NAMALWA (cell line): ENCODE measurements around the gene ANKRD18B.
"Not testable (repeated sequence)": the region's sequence is repeated elsewhere in the genome, so short reads cannot be mapped to it uniquely, and the experiment has no call there.

ENCODE experiments used
- DNase-seq: peaks from one replicate; pipeline ENCODE4 v3.0.0-alpha.2; 2015; ENCODE audit warnings: low spot score

The ANKRD18B gene

GRCh38 chr9:33611358-33611757 is 87.3 kb downstream of the ANKRD18B start:
- DNase-seq, result no peak

GRCh38 chr9:33612410-33612809 is 88.4 kb downstream of the ANKRD18B start:
- DNase-seq, result not testable (repeated sequence)

- DNase-seq, result no peak
These were observed 90.1 kb downstream of the ANKRD18B start for GRCh38 chr9:33614001-33614687.

GRCh38 chr9:33618370-33618769 is 94.3 kb downstream of the ANKRD18B start:
- DNase-seq, result not testable (repeated sequence)

- peak; percentile 10 for DNase-seq
These were observed 95.8 kb downstream of the ANKRD18B start for GRCh38 chr9:33619666-33620404.

GRCh38 chr9:33620738-33621439 is 96.8 kb downstream of the ANKRD18B start:
- no peak for DNase-seq
